OCI-M2 (cell line): ENCODE results near the gene MINK1.
"Not testable (repeated sequence)": the region's sequence is repeated elsewhere in the genome, so short reads cannot be mapped to it uniquely, and the experiment has no call there.

ENCODE experiments used
- DNase-seq: peaks from one replicate; lab custom pipeline; 2025; ENCODE audit not compliant: unreplicated experiment; lab: John Stamatoyannopoulos, UW

Gene MINK1

DNA sequence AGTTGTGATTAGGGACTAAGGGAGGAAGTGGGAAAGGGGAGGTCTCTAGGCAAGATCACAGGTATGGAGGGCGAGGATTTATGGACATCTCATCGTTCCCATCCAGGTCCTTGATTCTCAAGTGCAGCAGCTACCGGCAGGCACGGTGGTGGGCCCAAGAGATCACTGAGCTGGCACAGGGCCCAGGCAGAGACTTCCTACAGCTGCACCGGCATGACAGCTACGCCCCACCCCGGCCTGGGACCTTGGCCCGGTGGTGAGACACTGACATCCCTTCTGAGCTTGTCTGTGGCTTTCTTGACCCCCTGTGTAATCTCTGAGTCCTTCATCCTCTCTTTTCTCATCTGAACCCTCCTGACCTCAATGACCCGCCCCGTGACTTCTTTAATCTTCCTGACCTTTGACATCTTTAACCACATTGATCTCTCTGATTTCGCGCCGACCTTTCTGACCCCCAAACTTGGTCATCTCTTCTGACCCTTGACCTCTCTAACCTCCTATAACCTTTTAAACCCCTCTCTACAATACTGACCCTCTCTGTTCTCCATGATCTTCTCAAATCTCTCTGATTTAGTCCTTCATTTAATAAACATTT is 22.3 kb upstream of the MINK1 start:
- DNase-seq, result no peak

DNA sequence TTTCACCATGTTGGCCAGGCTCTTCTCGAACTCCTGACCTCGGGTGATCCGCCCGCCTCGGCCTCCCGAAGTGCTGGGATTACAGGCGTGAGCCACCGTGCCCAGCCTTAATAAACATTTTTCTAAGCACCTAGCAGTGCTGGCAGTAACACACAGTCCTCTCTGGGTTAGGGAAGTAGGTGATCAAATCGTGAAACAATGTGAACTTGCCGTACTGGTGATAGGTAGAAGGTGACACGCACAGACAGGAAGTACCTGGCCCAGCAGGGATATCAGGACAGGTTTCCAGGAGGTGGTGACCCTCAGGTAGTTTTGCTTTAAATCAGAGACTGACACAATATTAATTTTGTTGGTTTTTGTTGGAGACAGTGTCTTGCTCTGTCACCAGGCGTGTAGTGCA is 21.7 kb upstream of the MINK1 start:
- DNase-seq, result no peak

DNA sequence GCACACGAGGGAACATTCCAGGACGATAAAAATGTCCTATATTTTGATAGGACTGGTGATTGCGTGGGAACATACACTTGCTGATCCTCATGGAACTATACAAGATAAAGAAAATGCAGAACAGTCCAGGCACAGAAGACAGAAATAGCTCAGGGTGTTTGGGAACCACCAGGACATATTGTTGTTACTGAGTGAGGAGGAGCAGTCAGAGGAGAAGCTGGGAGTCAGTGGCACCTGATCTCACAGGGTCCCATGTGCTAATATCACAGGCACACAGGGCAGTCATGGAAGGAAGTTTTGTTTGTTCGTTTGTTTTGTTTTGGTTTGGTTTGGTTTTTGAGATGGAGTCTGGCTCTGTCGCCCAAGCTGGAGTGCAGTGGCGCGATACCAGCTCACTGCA is 20.4 kb upstream of the MINK1 start:
- DNase-seq, result no peak

DNA sequence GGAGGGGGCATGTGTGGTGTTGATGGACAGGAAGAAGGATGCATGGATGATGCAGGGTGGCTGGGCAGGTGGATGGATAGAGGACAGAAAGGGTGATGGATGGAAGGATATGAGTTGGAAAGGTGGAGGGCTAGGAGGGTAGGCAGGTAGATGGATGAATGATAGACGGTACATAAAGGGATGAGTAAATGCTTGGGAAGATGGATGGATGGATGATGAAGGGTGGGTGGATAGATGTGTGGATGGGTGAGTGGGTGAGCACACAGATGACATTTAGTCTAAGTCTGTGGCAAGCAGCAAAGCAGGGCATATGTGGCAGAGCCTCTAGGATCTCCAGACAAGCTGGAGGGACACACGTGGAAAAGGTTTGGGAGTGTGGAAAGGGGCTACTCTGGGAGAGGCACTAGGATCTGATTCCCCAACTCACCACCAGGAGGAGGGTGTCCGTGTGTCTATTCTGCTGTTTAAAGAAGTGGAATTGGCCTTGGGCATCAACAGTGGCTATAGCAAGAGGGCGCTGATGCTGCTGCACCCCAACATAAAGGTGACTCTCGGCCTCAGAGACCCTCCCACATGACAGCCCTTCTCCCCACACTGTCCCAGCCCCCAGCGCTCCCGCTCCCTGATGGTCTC is 18.0 kb upstream of the MINK1 start:
- DNase-seq, result no peak

DNA sequence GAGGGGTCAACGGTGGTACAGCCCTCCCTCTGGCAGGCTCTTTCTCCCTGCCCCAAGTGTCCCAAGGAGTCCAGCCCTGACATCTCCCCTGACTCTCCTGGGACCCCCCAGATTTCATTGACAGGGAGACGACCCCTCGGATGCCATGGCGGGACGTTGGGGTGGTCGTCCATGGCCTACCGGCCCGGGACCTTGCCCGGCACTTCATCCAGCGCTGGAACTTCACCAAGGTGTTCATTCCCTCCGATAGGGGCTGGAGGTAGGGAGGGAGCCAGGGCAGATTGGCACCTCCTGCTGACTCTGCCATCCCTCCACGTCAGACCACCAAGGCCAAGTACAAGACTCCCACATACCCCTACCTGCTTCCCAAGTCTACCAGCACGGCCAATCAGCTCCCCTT is 16.3 kb upstream of the MINK1 start:
- DNase-seq, result no peak

DNA sequence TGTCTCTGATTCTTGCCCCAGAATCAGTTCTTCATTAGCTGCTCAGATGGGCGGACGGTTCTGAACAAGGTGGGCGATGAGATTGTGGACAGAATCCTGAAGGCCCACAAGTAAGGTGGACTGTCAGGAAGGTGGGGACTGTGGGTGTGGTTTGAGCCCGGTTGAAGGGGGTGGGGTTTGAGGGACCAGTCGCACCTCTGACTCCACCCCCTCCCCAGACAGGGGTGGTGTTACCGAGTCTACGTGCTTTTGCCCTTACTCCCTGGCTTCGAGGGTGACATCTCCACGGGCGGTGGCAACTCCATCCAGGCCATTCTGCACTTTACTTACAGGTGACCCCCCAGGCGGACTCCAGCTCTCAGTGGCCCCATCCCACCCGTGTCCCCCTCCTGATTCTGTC is 14.9 kb upstream of the MINK1 start:
- DNase-seq, result no peak

DNA sequence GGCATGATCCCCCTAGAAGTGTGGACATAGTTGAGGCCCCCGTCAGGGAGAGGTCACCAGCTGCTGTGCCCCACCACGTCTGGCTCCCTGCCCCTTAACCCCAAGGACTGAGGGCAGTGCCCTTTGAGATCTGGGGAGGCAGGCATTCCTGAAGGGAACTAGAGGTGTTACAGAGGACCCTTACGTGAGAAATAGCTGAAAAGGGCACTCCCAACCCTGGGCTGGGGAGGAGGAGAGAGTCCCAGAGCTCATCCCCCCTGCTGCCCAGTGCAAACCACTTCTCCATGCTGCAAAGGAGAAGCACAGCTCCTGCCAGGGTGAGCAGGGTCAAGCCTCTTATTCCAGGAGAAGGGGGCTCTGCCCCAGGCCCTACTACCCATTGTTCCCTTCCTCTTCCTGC is 10.3 kb upstream of the MINK1 start:
- no peak for DNase-seq

DNA sequence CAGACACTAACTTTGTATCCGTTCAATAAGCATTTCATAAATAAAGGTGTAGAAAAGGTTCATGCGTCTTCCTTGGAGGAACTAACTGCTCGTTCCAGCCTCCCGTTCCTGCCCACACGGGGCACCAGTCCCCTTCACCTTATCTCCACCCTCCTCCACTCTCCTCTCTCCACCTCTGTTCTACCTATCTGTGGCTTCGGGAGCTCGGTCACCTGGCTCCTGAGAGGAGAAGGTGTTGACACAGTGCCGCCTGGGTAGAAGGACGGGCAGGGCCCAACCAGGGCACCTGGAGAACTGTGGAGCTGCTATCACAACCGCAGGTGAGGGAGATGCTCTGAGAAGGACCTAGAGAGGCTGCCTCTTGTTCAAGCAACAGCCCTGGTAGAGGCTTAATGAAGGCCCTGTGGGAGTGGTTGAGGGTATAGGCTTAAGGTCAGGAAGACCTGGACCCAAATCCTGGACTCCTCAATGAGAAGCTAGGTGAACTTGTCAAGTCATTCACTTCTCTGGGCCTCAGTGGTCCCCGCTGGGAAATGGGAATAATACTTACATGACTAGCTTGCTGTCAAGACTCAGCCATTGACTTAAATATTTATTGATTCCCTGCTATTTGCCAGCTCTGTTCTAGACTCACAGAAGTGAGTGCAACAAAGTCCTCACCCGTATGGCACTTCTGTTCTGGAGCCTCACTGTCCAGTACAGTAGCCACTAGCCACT is 9.6 kb upstream of the MINK1 start:
- no peak for DNase-seq

DNA sequence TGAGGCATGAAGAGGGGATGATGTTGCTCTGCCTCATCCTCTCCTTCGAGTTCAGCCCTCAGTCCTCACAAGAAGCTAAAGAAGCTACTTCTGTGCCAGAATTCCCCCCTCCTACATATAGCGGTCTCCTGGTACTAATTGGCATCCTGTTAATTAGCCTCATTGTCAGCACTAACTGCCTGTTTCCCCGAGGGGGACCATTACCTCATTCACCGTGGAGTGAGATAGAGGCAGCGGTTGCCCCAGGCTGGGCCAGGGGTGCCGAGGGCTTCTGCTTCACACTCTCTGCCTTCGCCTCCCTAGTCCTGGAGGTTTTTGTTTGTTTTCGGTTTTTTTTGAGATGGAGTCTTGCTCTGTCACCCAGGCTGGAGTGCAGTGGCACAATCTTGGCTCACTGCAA is 5.7 kb upstream of the MINK1 start:
- no peak for DNase-seq

DNA sequence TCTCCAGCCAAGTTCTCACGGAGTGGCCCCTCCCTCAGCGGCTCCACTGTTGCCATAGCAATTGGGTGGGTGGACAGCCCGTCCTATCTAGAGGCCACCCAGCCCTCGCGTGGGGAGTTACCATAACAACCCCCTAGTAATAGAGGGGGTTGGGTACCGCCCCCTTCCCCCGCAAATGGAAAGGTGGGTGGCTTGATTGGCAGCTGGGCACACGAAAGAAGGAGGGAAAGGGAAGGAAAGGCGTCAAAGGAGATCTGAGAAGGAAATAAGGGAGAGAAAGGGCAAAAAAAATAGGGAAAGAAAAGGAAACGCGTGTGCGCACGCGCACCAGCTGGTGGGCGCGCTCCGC is 337 bp upstream of the MINK1 start:
- DNase-seq, result not testable (repeated sequence)

DNA sequence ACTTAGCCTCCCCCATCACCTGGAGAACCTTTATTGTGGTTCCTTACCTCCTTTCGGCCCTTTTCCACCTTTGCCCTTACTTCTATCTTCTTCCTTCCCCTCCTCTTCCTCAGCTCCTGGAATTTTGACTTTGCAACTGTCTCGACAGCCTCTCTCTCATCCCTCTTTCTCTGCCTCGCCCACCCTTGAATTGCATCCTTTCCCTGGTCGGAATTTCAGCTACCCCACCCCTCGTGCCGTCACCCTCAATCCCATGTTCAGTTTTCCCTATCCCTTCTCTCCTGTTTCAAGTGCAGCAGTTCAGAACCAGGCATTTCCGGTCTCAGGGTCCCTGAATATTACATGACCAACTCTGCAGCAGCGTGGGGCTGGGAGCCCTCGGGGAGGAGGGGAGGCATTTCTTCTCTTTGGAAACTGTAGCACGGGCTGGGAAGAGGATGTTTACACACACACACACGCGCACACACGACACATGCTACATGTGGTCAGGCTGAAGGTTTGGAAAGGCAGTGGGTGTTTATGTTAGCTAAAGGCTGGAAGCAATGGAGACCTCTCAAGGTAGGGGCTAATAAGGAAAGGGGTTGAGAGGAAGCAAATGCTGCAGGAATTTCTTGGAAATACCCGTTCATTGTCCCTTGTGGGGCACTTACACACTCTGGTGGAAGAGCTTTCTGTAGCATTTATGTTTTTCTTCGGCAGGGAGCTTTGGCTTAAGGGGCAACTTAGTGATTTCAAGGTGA is 971 bp downstream of the MINK1 start:
- no peak for DNase-seq

DNA sequence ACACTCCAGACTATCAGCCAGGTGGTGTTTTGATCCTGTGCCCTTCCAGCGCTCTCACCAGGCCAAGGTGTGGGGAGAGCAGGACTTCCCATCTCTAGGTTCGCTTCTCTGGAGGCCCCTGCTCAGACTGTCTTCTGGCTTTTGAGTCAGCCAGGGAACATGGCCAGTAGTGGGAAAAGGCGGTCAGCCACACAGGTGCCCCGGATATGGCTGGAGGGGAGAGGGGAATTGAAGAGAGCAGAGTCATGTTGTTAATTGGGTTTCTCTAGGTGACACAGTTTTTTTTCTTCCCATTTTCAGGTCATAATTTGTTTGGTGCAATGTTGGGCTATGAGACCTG is 1.5 kb downstream of the MINK1 start:
- DNase-seq, result no peak

DNA sequence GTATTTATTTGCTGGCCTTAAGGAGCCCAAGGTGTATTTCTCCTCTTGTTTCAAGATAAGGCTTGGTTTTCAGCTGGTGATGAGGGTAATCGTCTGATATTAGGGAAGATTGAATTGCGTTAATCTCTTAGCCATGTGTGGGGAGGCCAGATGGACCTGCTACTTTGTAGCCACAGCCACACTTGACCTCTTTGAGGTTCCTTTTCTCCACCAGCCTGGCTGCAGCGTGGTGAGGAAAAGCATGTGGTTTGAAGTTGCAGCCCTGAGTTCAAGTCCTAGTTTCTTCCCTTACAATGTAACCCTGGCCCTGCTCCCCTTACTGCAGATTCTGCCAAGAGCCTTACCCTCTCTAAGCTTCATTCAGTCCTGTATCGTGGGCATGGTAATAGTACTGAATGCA is 3.1 kb downstream of the MINK1 start:
- no peak for DNase-seq

DNA sequence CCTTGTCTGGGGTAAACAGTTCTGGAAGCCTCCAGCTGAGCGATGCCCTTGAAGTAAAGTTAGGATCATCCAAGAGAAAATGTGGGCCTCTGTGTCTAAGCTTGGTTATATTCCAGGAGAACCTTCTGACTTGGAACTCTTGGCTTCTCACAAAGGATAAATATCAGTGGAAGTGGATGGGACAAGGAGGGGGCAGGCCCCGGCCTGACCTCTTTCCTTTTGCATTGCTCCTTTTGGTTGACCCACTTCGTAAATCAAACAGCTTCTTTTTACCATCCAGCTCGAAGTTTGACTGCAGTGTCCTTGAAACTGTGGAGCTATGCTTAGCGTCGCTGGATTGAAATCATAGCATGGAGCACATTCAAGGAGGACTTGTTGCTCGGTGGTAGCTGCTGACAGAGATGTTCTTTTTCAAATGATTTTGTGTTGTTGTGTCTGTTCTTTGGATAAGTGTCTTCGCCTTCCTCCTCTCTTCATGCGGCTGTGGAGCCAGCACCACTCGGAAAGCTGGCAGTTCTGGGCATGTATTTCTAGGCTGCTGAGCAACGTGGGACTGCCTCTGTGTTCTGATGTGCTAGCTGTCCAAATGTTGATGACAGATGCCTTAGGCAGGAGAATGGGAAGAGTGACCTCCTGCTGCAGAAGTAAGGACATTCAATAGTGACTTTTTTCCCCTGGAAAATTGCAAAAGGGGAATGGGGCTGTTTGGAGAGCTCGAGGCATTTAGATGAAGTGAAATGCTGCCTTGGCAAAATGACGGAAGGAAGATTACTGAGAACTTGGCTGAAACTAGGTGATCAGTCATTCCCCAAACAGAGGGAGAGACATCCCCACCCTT is 4.5 kb downstream of the MINK1 start:
- no peak for DNase-seq

DNA sequence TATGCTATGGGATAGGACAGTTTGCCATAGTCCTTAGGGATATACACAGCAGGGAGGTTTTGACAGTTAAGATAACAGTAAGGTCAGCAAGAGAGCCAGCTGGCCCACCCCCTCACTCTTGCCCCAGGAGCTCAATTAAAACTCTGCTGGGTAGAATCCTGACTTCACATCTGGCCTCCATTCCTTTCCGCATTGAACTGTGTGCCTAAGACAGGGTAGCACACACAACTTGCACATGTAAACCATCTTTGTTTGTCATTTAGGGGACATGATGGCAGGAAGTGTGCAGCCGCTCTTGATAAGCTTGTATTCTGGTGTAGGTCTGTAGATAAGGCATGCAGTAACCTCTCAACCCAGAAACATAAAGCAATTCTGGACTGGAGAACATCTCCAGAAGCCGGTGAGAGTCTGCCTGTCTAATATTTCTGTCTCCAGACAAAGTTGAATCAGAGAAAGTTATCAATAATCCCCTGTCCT is 5.2 kb downstream of the MINK1 start:
- DNase-seq, result no peak

DNA sequence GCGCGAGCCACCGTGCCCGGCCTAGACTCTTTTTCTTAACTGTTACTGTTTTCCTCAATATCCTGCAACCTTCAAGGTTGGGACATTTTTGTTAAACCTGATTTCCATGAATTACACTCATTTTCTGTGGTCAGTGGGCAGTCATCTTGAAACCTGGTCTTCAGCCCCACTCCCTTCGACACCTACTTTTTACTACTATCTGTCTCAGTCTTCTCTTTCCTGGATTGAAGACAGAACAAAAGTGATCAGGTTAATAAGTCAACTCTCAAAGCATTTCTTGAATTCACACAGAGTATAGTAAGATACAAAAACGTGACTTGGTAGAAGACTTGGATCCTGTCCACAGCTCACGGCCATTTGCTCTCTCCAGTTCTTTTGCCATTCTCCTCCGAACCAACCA is 6.1 kb downstream of the MINK1 start:
- no peak for DNase-seq

DNA sequence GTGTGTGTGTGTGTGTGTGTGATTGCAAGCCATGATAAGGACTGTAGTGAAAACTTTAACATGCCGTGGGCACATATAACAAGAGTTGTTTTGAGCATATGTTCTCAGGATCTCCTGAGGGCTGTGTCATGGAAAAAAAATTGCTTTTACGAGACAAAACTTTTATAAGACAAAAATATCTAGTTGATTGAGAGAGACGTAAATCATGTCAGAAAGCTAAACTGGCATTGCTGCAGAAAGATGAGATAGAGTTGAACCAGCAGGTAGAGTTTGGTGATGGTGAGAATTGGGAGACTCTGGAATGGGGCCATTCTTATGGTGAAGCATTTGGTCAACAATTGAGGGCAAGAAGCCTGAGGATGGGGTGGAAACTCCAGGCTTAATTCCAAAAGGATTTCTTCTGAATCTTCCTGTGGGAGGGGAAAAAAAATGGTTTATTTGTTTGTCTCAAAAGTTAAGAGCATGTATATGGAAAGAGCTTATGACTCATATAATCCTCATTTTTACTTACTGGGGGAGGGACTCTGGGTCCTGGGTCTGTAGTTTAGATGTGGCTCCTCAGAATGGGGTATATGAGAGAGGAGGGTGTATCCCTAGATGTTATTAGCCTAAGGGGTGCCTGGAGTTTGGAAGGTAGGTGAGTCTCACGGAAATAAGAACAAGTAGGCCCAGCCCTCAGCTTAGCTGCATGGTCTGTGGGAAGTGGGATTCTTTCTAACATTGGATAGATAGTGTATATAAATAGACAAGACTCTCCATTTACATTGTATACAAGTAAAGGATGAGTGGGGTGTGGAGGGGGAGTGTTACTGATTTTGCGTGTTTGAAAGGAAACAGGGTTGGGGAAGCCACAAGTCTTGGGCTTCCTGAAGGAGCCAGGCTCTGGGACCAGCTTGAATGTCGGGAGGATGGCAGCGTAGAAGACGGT is 7.1 kb downstream of the MINK1 start:
- no peak for DNase-seq

DNA sequence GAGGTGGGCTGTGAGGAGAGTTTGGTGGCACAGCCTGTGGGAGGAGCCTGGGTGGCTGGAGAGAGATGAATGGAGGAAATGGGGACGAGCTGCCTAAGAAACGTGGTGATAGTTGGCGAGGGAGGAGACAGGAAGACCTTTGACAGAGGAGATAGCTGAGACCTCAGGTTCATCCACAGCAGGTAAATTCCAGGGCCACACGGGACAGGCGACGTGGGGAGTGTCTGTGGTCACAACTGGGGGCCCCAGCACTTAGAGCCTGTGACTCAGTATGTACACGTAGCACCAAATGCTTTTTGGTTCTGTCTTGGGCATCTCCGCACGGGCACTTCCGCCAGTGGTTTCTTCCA is 7.7 kb downstream of the MINK1 start:
- DNase-seq, result no peak

DNA sequence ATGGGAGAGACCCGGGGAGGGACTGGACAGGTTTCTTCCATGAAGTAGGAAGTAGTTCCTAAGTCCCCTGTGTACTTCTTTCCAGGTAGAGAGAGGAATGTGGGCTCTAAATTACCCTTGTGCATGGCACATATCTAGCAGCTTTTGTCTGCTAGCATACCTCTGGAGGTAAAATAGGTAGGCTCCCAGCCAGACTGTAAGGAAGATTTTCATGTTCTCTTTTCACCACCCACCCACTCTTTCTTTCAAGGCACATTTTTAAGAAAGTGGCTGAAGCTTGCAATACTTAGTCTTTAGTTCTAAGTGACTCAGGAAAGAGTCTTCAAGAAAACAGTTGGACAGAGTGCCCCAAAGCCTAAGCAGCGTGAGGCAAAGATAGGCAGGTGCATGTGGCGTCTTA is 9.2 kb downstream of the MINK1 start:
- no peak for DNase-seq

DNA sequence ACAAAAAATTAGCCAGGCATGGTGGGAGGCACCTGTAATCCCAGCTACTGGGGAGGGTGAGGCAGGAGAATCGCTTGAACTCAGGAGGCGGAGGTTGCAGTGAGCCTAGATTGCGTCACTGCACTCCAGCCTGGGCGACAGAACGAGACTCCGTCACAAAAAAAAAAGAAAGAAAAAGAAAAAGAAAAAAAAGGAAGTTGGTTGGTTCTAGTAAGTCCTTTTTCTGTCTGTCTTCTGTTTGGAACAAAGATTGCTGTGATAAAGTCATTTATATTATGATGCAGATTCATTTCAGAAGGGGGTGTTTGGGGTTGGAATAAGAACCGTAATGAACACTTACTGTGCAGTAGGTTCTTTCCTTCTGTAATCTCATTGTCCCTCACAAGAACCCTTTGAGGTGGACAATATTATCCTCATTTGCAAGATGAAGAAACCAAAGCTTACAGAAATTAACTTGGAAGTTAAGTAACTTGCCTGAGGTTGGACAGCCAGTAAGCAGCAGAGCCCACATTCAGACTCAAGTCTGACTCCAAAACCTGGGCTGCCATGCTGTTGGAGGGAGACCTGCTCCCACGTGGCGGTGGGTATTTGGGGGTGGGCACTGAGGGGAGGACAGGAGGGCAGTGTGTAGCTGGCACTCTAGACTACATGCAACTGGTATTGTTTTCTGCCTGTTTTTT is 10.3 kb downstream of the MINK1 start:
- DNase-seq, result no peak
